Fibroblast of peridontal ligament (primary cell): Measurements from ENCODE around the gene STPG2.

Experiments
- DNase-seq: peaks from one replicate; pipeline ENCODE4 v3.0.0-alpha.2; 2010; ENCODE audit errors: extremely low read depth

STPG2 gene

GRCh38 chr4:98093662-98094061 lies 49.6 kb downstream of the STPG2 start:
- no peak for DNase-seq

- DNase-seq = peak; percentile 36
Measured at GRCh38 chr4:98092833-98093439, 50.3 kb downstream of the STPG2 start.

GRCh38 chr4:98081936-98082335 lies 61.3 kb downstream of the STPG2 start:
- DNase-seq = no peak

GRCh38 chr4:98068495-98068894 lies 74.8 kb downstream of the STPG2 start:
- DNase-seq = no peak

GRCh38 chr4:98055800-98056501 lies 87.3 kb downstream of the STPG2 start:
- DNase-seq = no peak

GRCh38 chr4:98046665-98047064 lies 96.6 kb downstream of the STPG2 start:
- DNase-seq = no peak

GRCh38 chr4:98030059-98030458 lies 113.2 kb downstream of the STPG2 start:
- no peak for DNase-seq

- no peak for DNase-seq
Measured at GRCh38 chr4:98027827-98028226, 115.4 kb downstream of the STPG2 start.

- DNase-seq = no peak
Measured at GRCh38 chr4:98026362-98026761, 116.9 kb downstream of the STPG2 start.

- DNase-seq = no peak
Measured at GRCh38 chr4:98006814-98007412, 136.4 kb downstream of the STPG2 start.

GRCh38 chr4:98006060-98006459 lies 137.2 kb downstream of the STPG2 start:
- DNase-seq = no peak

GRCh38 chr4:98000940-98001339 lies 142.3 kb downstream of the STPG2 start:
- no peak for DNase-seq

GRCh38 chr4:97998203-97998602 lies 145.1 kb downstream of the STPG2 start:
- no peak for DNase-seq

GRCh38 chr4:97994765-97995465 lies 148.4 kb downstream of the STPG2 start:
- no peak for DNase-seq

GRCh38 chr4:97990409-97990808 lies 152.9 kb downstream of the STPG2 start:
- DNase-seq = no peak

- peak; percentile 12 for DNase-seq
Measured at GRCh38 chr4:97987019-97987648, 156.1 kb downstream of the STPG2 start.

GRCh38 chr4:97984545-97985131 lies 158.6 kb downstream of the STPG2 start:
- no peak for DNase-seq

- no peak for DNase-seq
Measured at GRCh38 chr4:97978791-97979488, 164.3 kb downstream of the STPG2 start.

- DNase-seq = no peak
Measured at GRCh38 chr4:97953171-97953941, 189.9 kb downstream of the STPG2 start.

- no peak for DNase-seq
Measured at GRCh38 chr4:97952763-97953162, 190.5 kb downstream of the STPG2 start.
